ENCODE measurements around the gene NLRC3.

DNA sequence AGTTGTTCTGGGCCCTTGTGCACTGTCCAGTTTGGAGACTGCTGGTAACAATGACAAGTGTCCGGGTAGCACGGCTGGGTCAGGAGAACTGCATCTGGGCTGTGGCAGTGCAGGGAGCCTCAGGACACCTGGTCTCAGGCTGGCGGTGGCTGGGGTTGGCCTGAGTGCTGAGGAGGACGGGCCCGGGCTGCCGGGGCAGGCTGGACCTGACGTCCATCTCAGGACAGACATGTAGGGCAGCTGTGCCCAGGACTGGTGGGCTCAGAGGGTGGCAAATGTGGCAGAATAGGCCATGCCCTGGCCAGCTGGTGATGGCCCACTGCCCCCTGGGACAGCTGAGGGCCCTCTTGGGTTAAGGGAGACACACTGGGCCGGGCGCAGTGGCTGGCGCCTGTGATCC lies 4.2 kb upstream of the NLRC3 start:
- TF ChIP-seq POLR2A (IDR thresholded peaks at IDR 0.05), result no peak
- TF ChIP-seq, protein P1, sequence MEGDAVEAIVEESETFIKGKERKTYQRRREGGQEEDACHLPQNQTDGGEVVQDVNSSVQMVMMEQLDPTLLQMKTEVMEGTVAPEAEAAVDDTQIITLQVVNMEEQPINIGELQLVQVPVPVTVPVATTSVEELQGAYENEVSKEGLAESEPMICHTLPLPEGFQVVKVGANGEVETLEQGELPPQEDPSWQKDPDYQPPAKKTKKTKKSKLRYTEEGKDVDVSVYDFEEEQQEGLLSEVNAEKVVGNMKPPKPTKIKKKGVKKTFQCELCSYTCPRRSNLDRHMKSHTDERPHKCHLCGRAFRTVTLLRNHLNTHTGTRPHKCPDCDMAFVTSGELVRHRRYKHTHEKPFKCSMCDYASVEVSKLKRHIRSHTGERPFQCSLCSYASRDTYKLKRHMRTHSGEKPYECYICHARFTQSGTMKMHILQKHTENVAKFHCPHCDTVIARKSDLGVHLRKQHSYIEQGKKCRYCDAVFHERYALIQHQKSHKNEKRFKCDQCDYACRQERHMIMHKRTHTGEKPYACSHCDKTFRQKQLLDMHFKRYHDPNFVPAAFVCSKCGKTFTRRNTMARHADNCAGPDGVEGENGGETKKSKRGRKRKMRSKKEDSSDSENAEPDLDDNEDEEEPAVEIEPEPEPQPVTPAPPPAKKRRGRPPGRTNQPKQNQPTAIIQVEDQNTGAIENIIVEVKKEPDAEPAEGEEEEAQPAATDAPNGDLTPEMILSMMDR (IDR thresholded peaks at IDR 0.05), result no peak
